NOMO-1 treated with DMSO at 0.1 percent for 48 hours (cell line): ENCODE results near the gene CLEC1A.

Experiments used
- DNase-seq: peaks from one replicate; lab custom pipeline; 2025; ENCODE audit not compliant: unreplicated experiment; lab: John Stamatoyannopoulos, UW

The CLEC1A gene, protein sequence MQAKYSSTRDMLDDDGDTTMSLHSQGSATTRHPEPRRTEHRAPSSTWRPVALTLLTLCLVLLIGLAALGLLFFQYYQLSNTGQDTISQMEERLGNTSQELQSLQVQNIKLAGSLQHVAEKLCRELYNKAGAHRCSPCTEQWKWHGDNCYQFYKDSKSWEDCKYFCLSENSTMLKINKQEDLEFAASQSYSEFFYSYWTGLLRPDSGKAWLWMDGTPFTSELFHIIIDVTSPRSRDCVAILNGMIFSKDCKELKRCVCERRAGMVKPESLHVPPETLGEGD

DNA sequence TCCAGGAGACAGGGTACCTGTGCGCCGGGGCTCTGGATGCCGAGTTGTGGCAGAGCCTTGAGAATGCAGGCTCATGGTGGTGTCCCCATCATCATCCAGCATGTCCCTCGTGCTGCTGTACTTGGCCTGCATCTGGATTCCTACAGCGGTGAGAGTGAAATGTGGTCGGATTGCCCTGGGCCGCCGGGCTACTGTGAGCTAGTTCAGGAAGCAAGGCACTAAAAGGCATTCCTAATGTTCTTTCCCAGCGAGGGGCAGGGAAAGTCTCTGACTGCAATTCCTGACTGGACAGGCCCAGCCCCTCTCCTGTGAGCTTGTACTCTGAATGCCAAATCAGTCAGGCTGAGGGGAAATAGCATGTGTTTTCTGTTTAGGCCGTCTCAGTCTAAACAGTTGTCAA is at the start of gene CLEC1A:
Gene CLEC1A, minus strand, starts transcription at position 195 of the 400 bp plus-strand sequence. Its CDS starts 63 bp downstream, at position 132.
- no peak for DNase-seq

DNA sequence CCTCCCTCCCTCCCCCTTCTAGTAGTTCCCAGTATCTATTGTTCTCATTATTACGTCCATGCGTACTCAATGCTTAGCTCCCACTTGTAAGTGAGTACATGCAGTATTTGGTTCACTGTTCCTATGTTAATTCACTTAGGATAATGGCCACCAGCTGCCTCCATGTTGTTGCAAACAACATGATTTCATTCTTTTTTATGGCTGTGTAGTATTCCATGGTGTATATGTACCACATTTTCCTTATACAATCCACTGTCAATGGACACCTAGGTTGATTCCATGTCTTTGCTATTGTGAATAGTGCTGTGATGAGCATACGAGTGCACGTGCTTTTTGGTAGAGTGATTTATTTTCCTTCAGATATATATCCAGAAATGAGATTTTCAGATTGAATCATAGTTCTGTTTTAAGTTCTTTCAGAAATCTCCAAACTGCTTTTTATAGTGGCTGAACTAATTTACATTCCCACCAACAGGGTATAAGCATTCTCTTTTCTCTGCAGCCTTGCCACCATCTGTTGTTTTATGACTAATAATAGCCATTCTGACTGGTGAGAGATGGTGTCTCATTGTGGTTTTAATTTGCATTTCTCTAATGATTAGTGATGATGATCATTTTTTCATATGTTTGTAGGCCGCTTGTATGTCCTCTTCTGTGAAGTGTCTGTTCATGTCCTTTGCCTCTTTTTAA is 49.1 kb upstream of the CLEC1A start:
- DNase-seq: no peak

DNA sequence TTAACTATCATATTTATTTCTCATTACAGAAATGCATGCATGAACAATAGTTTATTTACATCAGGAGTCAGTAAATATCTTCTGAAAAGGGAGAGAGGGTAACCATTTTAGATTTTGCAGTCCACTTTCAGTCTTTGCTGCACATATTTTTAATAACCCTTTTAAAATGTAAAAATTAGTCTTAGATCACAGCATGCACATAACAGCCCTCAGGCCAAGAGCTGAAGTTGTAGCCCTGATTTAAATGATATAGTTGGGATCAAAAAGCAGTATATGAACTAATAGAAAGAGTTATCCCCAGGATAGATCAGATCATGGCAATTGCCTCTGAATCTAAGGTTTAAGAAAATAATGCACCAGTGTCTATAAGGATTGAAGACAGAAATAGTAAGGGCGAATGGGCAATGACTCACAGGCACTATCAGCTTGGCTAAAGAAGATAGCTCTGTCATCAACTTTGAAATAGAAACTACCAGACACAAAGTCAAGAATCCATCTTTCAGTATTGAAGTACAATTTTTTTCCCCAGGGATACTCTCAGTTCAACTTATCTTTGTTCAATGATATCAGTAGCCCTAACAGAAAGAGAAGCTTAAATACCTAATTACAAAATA is 44.3 kb upstream of the CLEC1A start:
- DNase-seq: no peak

DNA sequence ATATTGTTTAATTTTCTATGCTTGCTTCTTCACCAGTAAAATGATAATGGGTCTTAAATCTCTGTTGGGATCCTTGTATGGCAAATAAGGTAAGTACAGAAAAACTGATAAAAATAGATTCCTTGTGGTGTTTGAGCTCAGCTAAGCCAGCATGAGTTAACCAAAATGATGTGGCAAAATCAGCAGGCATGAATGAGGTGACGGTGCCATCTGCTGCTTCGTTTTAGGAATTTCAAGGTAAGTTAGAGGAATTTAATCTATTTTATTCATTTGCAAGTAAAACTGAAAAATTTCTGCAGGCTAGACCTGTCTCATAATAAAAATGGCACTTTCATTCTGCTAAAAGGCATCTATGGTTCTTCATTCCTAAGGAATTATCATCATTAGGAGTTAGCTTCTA is 41.2 kb upstream of the CLEC1A start:
- DNase-seq: peak; percentile 85

DNA sequence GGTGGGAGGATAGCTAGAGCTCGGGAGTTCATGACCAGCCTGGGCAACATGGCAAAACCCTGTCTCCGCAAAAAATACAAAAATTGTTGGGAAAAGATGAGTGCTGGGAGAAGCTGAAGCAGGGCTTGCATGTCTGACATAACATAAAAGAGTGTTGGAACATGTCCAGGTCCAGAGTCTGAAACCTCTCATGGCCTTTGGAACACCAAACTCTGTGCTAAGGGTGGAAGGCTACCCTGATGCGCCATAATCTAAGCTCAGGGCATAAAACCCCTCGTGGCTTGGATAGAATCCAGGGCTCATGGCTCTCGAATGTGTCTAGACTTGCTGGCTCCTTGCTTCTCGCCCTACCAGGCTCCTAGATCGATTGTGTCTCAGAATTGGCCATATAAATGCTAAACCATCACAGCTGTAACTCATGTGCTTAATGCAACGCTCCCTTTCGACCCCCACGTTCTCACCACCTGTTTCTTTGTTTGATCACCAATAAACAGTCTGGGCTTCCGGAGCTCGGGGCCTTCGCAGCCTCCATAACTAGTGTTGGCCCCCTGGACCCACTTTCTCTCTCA is 37.9 kb upstream of the CLEC1A start:
- DNase-seq: no peak

DNA sequence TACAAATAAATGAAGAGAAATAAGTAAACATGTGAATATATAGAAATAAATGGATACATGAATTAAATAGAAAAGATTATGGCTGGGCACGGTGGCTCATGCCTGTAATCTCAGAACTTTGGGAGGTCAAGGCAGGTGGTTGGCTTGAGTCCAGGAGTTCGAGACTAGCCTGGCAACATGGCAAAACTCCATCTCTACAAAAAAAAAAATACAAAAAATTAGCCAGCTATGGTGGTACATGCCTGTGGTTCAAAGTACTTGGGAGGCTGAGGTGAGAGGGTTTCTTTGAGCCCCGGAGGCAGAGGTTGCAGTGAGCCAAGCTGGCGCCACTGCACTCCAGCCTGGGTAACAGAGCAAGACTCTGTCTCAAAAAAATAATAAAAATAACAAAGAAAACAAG is 36.3 kb upstream of the CLEC1A start:
- no peak for DNase-seq

DNA sequence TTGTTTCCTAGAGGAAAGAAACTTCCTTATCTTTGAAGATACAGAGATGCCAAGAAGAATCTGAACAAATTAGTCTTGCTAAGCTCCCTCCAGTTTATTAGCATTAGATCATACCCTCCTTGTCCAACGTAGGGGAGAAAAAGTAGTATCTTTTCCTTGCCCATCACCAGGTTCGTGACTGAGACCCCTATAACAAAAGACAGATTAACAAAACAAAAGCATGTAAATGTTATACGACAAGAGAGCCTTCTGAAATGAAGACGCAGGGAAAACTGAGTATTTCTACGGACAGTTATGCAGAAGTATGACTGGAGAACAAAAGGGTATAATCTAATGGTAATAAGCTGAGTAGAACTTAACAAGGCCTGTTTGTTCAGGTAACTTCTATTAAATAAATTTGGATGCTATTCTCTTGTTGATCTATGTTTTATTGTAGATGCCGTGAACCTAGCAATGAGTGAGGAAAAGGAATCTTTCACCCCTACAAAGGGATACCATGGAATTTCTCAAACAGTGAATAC is 34.1 kb upstream of the CLEC1A start:
- DNase-seq: no peak

DNA sequence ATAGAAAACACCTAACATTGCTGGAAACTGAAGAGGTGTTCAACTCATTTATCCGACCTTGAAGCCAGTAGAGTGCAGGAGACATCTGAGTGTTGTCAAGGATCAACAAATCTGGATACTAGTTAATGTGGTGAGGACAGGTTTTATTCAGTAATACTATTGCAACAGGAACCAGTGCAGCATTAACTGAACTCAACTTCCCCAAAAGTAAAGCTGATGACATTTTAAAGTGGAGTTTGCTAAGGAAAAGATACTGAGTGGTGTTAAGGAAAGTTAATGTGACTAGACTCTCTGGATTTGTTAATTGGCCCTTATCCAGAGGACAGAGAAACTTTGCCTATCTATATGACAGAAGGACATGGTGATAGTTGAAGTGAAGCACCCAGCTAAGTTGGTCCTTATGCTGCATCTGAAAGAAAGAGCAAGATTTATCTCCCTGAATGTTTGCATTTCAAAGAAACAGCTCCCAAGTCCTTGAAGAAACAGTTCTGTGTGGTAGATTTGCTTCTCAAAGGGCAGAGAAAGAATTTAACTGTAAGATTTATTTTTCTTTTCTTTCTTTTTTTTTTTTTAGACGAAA is 32.4 kb upstream of the CLEC1A start:
- DNase-seq: peak; percentile 79

DNA sequence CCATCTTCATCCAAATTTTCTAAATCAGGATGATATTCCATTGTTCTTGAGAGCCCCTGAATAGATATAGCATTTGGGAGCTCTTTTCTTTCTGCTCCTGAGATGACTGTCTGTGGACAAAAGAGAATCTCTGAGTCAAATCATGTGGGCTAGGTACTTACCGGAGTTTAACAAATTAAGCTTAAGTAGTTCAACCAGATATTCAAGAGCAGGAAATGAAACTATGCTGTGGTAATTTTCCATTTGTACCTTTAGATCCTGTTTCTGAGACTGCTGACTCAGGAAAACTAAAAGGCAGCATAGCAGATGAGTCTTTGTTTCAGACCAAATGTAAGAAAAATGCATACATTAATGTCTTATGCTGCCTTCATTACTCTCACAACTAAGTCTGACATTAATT is 31.3 kb upstream of the CLEC1A start, which contains the start of gene CLEC7A:
Gene CLEC7A, minus strand, starts transcription at position 158 of the 400 bp plus-strand sequence. Its CDS starts 117 bp downstream, at position 41.
- DNase-seq: peak; percentile 94

DNA sequence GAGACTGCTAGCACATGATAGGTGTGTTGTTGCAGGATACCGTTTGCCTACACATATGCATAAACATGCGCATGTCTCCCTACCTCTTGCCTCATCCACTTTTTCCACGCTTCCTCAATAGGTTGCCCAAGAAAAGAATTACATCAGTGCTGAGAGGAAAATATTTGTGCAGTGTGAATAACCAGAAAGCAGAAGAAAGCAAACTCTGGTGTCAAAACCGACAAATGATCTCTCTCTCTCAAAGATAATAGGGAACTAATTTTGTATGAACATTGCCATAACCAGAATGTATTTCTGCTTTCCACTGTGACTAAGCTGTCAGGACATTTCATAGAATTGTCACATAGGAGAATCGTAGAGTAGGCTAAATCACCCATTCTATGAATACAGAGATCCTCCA is 29.9 kb upstream of the CLEC1A start:
- peak; percentile 99 for DNase-seq

DNA sequence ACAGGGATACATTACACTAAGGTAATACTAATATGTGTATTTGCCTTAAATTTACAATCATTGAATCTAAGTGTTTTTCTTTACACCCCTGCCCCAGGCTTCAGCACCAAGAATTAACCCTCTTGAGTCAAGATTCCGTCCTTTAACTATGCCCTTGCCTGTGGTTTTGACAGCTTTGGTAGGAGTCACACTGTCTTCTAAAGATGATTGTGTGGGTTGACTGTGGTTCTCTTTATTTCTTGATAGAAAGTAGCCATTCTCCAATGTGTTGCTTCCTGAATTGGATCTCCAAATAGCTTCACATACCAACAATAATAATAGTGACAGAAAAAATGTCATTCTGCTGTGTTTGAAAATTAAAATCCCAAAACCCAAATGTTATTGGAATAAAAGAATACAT is 27.6 kb upstream of the CLEC1A start:
- no peak for DNase-seq

DNA sequence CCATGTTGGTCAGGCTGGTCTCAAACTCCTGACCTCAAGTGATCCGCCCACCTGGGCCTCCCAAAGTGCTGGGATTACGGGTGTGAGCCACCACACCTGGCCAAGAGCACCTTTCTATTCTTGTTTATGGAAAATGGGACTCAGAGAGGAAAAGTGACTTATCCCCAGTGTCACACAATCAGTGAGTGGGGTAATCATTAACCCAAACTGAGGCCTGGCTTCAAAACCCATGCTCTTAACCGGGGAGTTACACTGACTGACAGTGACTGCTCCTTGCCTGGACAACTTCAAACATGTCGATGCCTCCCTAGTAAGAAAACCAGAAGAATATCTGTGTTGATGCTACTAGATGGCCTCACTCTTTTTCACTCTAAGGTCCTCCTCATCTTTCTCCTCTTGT is 23.9 kb upstream of the CLEC1A start:
- DNase-seq: no peak

DNA sequence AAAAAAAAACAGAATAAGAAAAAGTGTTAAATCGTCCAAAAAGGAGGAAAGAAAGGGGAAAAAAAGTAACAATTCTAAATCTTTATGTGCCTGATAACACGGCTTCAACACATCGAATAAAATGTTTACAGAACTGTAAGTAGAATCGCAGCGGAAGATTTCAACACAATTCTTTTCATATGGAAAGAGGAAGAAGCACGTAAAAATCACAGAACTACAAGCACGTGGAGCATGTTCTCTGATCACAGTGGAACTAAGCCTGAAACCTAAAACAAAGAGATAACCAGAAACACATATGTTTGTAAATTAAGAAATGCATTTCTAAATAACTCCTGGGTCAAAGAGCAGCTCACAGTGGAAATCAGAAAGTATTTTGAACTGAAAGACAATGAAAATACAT is 22.5 kb upstream of the CLEC1A start:
- DNase-seq: peak; percentile 92

DNA sequence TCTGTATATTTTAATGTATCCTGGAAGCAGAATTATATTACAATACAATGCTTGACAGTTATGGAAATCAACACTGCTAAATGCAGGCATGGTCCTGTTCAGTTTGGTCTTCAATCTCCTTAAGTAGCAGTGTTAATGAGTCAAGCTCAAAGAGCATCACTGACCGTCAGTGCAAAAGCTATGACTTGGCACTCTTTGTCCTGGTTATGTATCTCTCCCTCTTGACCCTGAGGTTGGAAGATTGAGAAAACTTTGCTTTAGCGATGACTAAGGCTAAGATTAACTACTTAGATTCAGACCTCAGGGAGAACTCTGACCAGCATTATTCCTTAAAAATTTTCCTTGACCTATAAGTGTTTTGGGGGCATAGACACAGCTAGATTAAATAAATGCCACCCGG is 20.3 kb upstream of the CLEC1A start:
- DNase-seq: no peak

DNA sequence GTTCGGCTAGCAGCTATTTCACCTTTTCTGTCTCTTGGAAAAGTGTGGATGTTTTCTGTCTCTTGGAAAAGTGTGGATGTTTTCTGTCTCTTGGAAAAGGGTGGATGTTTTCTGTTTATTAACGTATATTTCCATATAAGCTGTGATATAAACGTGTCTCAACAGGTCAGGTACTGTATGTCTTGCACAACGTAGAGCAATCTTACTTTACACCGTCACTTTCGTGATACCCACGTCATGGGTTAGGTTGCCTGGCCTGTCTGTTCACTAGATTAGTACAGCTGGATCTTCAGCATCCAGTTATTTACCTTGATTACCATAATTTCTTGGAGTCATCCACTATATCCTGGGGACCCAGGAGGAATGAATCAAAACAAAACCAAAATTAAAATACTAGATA is 17.1 kb upstream of the CLEC1A start:
- no peak for DNase-seq

DNA sequence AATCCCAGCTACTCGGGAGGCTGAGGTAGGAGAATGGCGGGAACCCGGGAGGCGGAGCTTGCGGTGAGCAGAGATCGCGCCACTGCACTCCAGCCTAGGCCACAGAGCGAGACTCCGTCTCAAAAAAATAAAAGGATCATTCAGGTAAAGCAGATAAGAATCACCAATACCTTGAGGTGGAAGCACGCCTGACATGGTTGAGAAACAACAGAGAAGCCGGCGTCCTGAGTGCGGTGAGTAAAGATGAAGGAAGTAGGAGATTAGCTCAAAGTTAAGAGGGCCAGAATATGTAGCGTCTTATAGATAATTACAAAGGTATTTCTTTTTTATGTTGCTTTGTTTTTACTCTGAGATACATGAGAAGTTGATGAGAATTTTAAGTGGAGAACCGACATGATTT is 16.5 kb upstream of the CLEC1A start:
- DNase-seq: no peak

DNA sequence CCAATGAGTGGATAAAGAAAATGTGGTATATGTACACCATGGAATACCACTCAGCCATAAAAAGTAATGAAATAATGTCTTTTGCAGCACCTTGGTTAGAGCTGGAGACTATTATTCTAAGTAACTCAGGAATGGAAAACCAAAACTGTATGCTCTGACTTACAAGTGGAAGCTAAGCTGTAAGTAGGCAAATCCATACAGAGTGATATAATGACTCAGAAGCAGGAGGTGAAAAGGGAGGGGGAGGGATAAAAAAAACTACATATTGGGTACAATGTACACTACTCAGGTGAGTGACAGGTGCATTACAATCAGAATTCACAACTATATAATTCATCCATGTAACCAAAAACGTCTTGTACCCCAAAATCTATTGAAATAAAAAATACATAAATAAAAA is 15.1 kb upstream of the CLEC1A start:
- no peak for DNase-seq

DNA sequence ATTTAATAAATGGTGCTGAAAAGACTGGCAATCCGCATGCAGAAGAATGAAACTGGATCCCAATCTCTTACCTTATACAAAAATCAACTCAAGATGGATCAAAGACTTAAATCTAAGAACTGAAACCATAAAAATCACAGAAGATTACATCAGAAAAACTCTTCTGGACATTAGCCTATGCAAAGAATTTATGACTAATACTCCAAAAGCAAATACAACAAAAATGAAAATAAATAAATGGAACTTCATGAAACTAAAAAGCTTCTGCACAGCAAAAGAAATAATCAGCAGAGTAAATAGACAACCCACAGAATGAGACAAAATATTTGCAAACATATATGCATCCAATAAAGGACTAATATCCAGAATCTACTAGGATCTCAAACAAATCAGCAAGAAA is 14.3 kb upstream of the CLEC1A start:
- no peak for DNase-seq

DNA sequence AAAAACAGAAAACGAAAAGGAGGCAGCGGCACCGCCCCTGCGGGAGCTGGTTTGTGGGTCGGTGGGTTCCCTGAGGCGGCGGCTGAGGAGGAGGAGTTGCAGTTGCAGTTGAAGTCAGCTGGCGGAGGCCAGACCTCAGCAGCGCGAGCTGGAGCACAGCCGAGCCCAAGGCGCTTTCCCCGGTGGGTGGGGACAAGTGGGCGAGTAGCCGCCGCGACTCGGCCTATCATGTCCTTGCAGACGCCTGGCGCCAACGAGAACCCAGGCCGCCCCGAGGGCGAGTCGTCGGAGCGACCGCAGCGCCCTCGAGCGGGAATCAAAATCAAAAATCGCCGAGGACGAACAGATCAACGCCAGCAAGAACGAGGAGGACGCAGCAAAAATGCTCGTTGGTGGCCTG is 12.7 kb upstream of the CLEC1A start:
- DNase-seq: no peak

DNA sequence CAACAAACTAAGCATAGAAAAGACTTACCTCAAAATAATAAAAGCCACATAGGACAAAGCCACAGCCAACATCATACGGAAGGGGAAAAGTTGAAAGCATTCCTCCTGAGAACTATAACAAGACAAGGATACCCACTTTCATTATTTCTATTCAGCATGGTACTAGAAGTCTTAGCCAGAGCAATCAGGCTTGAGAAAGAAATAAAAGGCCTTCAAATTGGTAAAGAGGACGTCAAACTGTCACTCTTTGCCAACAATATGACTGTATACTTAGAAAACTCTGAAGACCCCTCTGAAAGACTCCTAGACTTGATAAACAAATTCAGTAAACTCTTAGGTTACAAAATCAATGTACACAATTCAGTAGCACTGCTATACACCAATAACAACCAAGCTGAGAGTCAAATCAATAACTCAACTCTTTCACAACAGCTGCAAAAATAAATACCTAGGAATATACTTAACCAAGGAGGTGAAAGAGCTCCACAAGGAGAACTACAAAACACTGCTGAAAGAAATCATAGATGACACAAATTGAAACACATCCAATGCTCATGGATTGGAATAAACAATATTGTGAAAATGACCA is 11.6 kb upstream of the CLEC1A start:
- no peak for DNase-seq

DNA sequence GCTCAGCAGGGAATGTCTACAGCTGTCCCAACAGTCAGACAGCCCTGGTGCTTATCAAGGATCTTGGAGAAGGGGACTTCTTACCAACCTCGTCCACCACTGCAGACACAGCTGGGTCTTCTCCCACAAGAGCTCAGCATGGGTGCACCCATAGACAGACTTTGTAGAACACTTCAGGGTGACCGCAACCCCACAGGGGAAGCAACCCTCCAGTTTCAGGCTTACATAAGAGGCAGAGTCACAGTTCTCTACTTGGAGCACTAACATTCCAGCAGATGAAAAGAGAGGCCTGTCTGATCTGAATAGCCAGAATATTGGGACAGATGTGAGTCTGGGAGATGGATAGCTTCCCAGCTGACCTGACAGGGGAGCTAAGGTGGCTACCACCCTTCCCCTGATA is 3.5 kb upstream of the CLEC1A start:
- peak; percentile 64 for DNase-seq
